ENCODE measurements around the gene RRP9.
"Not testable (repeated sequence)": the region's sequence is repeated elsewhere in the genome, so short reads cannot be mapped to it uniquely, and the experiment has no call there.

RRP9 gene, protein sequence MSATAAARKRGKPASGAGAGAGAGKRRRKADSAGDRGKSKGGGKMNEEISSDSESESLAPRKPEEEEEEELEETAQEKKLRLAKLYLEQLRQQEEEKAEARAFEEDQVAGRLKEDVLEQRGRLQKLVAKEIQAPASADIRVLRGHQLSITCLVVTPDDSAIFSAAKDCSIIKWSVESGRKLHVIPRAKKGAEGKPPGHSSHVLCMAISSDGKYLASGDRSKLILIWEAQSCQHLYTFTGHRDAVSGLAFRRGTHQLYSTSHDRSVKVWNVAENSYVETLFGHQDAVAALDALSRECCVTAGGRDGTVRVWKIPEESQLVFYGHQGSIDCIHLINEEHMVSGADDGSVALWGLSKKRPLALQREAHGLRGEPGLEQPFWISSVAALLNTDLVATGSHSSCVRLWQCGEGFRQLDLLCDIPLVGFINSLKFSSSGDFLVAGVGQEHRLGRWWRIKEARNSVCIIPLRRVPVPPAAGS

DNA sequence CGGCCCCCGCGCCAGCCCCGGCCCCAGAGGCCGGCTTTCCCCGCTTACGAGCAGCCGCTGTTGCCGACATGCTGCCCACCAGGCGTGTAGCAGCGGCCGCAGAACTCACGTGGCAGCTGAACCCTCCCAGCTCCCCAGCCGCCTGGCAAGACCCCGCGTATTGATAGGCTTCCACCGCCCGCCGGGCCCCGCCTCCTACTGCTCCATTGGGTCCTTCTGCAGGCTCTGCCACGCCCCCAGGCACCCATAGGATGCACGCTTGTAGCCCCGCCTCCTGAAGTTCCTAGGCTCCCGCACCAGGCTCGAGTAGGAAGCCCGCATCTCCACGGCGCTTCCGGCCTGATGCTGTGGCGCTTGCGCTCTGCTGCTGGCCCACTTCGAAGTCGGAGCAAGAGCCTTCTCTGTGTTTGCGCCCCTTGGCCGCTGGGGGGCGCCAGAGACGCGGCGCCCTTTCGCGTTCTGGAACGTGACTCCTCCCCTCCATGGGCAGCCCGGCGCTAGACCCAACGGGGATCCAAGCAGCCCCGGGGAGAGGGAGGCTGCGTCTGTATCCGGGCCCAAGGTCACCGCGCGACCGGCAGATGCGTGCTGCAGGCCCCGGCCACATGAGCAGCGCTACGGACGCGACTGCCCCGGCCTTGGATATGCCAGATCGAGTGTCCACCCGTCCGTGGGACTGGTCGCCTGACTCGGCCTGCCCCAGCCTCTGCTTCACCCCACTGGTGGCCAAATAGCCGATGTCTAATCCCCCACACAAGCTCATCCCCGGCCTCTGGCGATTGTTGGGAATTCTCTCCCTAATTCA, at the start of gene RRP9, which contains the start of gene PARP3:
TSS of gene RRP9 (minus strand) at position 107 of the 805 bp plus-strand sequence. CDS start at position 70, 37 bp downstream.
TSS of gene PARP3 (plus strand) at position 566 of the 805 bp plus-strand sequence. CDS start 993 bp downstream, outside the sequence.
- DNase-seq: peak; percentile 99

DNA sequence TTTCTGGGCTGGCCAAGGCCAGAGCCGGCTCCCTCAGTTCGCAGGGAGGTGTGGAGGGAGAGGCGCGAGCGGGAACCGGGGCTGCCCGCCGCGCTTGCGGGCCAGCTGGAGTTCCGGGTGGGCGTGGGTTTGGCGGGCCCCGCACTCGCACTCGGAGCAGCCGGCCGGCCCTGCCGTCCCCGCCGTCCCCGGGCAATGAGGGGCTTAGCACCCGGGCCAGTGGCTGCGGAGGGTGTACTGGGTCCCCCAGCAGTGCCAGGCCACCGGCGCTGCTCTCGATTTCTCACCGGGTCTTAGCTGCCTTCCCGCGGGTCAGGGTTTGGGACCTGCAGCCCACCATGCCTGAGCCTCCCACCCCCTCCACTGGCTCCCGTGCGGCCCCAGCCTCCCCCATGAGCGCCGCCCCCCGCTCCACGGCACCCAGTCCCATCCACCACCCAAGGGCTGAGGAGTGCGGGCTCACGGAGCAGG, 48.8 kb upstream of the RRP9 start:
- not testable (repeated sequence) for DNase-seq

DNA sequence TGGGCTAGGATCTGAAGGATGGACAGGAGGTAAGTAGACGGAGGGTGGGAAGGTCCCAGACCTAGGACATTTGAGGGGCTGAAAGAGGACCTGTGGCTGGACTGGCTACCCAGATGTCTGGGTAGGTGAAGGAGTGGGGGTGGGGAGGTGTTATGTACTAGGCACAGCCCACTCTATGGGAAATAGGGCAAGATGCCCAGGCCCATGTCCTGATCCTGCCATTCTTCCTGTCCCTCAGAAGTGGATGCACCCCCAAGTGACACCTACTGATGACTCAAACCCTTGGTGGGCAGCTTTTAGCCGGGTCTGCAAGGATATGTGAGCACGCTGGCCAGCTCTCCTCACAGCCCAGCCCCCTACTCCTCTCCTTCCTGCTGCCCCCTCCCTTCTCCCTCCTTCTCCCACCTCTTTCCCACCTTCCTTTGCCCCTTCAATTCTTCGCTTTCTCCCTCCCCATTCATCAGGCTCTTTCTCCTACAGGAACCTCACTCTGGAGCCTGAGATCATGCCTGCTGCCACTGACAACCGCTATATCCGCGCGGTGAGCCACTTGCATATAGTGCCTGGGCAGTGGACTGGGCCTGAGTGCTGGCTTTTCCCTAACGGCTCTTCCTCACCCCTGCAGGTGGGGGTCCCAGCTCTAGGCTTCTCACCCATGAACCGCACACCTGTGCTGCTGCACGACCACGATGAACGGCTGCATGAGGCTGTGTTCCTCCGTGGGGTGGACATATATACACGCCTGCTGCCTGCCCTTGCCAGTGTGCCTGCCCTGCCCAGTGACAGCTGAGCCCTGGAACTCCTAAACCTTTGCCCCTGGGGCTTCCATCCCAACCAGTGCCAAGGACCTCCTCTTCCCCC, 46.8 kb upstream of the RRP9 start:
- no peak for DNase-seq

DNA sequence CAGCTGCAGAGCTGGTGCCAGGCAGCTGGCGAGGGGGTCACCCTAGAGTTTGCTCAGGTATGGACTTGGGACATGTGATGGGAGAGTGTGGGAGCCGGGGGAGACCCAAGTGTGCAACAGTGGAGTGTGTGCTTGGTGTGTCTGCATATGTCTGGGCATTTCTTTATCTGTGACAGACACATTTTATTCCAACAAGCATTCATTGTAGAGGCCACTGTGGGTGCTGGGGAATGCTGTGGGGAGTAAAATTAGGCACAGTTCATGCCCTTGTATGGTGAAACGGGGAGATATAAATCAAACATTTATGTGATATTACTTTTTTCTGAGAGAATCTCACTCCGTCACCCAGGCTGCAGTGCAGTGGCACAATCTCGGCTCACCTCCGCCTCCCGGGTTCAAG, 45.9 kb upstream of the RRP9 start:
- no peak for DNase-seq

DNA sequence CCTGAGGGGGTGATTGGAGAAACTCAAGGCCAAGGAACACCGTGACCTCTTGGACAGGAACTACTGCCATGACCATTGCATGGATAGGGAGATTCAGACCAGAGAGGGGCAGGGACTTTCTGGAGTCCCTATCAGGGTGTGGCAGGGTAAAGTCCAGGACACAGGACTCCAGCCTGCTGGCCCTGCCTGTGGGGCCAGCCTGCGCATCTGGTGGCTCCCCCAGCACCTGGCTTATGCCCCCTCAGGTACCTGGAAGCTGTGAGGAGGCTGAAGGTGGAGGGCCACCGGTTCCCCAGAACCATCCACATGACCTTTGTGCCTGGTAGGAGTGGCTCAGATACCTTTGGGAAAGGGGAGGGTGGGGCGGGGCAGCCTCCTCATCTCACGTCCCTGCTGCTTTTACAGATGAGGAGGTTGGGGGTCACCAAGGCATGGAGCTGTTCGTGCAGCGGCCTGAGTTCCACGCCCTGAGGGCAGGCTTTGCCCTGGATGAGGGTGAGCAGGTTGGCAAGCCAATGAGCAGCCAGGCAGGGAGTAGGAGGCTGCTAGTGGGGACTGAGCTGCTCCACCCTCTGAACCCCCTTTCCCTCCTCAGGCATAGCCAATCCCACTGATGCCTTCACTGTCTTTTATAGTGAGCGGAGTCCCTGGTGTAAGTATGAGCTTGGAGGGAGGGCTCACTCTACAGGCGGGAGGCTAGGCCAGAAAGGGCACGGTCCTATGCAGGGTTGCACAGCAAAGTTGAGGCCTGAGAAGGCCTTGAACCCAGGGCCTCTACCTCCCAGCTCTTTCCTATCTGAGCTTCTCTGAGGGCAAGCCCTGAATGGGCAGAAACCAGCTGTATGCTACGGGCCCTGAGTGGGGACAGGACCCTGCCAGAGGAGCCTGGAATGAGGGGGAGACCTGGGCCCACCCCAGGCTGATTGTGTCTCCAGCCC, 44.6 kb upstream of the RRP9 start:
- DNase-seq: no peak

DNA sequence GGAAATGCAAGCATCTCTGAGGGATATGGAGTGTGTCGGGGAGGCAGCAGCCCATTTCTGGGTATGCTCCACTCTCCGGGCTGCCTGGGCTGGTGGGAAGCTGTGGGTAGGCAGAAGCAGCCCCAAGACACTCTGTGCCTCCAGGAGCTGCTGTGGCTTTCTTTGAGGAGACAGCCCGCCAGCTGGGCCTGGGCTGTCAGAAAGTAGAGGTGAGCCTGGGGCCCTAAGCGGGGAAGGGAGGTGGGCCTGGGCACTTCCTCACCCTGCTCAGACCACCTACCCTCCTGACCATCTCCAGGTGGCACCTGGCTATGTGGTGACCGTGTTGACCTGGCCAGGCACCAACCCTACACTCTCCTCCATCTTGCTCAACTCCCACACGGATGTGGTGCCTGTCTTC, 43.4 kb upstream of the RRP9 start:
- no peak for DNase-seq

DNA sequence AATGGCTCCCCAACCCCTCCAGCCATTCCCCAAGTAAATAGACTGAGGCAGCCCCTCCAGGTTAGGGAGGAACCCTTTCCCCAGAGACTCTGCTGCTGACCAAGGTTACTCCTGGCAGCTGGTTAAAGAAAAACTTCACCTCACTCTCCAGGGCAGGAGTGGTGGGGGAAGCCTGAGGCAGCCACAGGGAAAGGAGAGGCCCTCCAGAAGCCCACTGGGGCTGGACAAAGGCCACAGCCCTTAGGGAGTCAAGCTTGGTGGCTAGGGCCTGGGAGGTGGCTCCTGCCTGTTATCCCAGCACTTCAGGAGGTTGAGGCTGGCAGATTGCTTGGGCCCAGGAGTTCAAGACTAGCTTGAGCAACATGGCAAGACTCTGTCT, 42.6 kb upstream of the RRP9 start:
- no peak for DNase-seq

DNA sequence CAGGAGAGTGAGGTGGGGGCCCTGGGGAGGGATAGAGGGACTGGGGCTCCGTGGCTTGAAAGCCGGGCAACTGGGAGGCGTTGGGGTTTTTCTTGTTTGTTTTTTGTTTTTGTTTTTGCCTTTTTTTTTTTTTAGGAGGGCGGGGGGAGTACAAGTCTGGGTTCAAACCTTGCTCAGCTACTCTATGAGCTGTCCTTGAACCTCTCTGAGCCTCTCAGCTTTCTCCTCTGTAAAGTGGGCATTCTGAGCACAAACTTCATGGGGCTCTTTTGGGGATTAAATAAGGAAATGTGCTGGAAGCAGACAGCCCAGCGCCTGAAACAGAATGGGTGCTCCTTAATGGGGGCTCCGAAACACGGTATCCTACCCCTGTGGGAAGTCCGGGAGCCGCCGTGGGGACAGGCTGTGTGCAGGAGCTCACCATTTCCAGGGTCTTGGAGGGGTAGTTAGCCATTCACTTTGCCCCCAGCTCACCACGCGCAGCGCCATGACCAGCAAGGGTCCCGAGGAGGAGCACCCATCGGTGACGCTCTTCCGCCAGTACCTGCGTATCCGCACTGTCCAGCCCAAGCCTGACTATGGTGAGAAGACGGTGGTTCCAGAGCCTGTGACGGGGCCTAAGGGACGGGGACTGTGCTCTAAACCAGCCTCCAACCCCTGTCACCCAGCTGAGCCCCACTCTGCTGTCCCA, 42.0 kb upstream of the RRP9 start:
- no peak for DNase-seq

DNA sequence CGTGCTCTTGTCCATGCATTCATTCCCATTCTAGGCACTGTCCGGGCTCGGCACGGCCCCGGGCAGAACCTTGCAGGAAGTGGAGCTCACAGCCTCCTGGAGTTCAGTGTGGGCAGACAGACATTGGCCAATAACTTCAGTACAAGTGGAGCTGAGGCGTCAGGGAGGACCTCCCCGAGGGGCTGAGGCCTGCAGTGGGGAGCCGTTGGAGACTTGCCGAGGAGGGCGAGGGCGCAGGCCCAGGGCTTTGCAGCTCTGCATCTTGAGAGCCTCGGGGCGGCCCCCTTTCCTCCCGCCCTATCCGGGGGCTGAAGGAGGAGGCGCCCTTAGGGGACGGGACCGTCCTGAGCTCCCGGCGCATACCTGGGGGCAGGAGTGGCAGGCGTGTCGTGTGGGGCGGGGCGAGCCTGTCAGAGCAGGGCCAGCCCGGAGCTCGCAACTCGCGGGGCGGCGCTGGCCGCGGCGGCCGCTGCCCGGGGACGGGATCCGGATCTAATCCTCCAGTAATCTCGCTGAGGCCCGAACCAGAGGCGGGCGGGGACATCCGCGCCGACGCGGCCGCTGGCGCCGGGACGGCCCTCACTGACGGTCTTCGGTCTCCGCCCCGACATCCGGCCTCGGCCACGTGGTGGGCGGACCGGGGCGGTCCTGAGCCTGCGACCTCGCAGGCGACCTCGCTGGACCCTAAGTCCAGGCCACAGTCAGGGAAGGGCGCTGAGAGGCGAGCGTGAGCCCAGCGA, 41.3 kb upstream of the RRP9 start, which contains the start of gene ACY1:
TSS of gene ACY1 (plus strand) at position 698 of the 740 bp plus-strand sequence. CDS start 530 bp downstream, outside the sequence.
- DNase-seq: peak; percentile 86

DNA sequence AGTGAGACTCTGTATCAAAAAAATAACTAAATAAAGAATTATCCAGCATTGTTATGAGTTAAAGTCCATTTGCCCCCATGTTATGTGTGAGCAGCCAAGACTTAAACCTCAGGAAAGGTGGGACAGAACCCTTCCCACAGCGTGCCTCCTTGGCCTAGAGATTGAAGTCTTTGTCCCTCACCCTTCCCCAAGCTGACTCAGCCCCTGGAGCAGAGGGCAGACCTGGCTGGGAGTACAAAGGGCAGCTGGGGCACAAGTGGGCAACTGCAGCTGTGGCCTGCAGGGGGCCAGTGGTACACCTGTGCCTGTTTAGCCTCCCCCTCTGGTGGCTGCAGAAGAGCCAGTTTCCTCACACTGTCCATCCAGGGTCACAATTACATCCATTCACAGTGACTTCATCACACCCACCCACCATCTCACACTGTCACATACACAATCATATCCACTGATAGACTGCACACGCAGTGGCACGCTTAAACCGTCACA, 40.7 kb upstream of the RRP9 start:
- peak; percentile 62 for DNase-seq

DNA sequence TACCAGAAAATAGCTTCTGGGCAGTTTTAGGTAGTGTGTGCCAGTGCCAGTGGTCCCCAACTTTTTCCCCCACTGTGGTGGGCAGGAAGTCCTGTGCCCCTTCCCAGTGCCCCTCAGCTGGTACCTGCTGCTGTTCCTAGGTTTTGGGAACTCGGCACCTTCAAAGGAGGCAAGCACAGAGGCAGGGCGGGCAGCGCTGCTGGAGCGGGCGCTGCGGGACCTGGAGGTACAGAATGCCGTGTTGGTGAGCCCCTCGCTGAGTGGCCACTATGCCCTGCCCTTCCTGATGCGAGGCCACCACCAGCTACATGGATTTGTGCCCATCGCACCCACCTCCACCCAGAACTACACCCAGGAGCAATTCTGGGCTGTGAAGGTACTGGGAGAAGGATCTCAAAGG, 38.5 kb upstream of the RRP9 start:
- no peak for DNase-seq

DNA sequence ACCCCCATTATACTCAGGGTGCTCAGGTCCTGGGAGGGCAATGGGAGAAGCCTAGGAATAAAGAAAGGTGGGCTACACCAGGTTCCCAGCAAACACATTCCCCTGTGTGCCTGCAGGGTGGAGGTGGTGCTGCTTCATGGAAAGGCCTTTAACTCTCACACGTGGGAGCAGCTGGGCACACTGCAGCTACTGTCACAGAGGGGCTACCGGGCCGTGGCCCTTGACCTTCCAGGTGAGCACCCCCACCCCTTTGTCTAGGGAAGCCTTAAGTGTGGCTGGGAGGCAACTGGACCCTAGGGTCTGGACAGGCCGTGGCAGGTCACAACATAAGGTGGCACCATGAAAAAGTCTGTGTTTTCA, 36.4 kb upstream of the RRP9 start:
- no peak for DNase-seq

DNA sequence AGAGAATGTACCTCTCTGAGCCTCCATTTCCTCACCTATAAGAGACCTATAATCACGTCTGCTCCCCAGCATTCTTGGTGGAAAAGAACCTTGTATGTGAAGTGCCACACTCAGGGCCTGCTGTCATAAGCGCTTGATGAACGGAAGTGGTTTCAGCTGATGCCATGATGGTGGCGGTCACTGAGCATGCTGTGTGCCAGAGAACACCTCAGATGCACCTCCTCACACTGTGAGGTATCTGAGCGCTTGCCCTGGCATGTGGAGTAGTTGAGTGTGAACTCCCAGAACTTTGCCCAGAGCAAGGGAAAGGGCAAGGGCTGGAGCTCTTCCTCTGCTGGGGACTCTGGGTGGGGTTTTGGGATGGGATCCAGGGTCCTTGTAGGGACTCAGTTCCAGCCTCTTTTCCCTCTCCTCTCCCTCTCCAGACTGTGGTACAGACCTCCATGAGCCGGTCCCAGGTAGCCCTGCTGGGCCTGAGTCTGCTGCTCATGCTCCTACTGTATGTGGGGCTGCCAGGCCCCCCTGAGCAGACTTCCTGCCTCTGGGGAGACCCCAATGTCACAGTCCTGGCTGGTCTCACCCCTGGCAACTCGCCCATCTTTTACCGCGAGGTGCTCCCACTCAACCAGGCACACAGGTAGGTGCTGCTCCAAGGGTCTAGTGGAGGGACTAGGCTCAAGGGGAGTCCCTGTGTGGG, 35.9 kb upstream of the RRP9 start:
- no peak for DNase-seq

DNA sequence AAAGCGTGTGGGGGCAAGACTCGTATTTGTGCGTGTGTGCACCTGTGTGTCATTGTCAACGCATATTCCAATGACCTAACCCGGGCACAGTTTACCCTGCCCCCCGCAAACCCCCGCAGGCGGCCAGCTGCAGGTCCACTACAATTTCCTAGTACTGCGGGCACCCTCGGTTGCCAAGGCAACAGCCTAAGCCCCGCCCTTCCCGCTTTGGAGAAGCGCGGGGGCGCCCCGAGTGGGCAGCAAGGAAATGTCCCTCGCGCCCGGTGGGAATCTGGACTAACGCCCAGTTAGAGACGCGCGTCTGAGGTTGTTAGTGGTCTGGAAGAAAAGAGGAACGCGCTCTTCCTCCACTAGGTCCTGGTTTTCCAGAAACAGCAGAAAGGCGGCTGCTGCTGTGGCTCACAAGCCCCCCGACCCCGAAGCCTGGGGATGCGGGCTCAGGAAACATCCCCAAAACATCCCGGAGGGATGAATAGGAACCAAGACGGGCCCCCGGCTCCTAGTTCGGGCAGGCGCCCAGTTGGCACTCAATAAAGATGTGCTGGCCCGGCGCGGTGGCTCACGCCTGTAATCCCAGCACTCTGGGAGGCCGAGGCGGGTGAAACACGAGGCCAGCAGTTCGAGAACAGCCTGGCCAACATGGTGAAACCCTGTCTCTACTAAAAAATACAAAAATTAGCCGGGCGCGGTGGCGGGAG, 34.3 kb upstream of the RRP9 start:
- DNase-seq: peak; percentile 68

DNA sequence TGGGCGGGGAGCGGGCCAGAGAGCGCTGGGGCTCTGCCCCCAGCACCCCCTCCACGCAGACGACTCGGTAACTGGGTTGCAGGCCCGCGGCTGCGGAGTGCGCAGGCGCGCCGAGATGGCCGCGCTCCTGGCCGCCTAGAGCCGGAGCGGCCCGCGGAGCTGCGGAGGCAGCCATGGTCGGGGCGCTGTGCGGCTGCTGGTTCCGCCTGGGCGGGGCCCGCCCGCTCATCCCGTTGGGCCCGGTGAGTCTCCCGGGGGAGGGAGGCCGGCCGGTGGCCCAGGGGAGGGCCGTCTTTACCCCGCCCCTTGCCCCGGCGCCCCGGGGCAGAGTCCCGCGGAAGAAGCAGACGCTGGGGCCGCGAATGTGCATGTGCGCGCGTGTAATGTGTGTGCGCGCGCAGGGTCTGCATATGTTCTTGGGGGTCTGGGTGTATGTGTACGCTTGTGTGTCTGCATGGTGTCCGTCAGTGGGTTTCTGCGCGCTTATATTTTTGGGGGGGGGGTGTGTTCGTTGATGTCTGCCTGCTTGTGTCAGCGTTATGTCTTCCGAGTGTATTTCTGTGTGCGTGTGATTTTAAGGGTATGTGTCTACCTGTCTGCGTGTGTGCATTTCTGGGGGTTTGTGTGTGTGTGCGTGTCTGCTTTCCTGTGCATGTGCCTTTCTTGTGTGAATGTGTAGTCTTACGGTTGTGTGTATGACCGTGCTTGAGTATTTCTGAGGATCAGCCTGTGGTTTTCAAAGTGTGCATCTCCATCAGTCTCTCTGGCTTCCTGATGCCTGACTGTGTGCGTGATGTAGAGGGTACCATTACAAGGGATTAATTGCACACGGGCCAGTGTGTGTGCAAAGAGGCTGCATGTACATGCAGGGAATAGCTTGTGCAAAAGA, 33.5 kb upstream of the RRP9 start, which contains the start of gene ABHD14A:
TSS of gene ABHD14A (plus strand) at position 102 of the 889 bp plus-strand sequence. CDS start at position 174, 72 bp downstream.
- DNase-seq: peak; percentile 76

DNA sequence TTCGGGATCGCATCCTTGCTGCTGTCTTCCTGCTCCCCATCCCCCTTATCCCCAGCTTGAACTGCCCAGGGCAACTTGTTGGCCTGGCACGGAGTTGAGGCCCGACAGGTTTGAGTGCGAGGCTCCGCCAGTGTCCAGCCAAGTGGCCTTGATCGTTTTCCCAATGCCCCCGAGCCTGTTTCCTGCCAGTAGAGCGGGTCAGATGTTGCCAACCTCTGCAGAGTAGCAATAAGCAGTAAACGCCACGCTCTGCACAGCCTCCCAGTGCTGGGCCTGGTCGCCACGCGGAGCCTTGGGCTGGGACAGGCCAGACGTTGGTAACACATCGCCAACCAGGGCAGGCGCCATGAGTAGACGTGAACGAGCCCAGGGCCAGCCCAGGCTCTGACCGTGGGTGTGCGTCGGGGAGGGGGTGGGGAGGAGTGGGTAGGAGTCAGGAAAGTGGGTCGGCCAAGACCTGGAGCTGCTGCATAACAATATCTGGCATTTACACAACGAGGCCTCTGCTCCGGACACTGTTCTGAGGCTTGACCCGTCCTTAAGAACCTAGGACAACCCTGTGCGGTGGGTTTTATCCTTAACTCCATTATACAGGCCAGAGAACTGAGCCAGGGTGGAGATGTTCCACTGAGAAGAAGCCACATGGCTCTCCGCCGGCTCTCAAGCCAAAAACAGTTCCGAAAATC, 32.7 kb upstream of the RRP9 start:
- peak; percentile 50 for DNase-seq

DNA sequence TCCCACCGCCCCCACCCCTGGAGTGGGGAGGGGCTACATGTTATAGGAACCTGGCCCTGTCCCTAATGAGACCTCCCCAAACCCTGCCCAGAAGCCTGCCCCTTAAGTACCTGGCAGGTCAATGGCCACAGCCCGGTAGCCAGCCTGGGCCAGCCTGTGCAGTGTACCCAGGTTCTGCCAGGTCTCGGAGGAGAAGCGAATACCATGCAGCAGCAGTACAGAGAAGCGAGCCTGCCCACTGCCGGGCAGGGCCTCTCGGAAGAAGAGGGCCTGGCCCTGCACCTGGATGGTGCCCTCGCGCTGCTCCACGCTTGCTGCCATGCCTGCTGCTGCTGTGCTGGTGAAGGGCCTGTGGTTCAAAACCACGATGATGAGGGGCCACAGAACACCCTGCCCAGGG, 29.6 kb upstream of the RRP9 start:
- DNase-seq: no peak

All from stimulated activated CD8-positive, alpha-beta memory T cell treated with anti-CD3 and anti-CD28 coated beads, Interleukin-4, amount 100 ng/mL, for 48 hours (primary cell).